Measurements from ENCODE around the gene F10.

F10 gene

DNA sequence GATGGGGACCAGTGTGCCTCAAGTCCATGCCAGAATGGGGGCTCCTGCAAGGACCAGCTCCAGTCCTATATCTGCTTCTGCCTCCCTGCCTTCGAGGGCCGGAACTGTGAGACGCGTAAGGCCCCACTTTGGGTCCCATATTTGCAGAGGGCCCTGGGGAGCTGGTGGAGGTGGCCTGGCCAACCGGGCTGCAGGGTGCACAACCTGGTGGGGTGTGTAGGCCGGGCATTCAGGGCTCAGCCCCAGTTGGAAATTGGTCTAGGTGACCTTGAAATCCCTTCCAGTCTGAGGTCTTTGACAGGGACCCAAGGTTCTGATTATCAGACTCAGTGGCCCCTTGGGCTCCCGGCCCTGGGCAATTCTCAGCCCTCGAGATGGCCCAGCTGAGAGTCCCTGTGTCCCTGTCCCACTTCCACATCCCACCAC is 8.7 kb upstream of the F10 start:
- H3K27ac ChIP-seq, result no peak overlapping the region
- TF ChIP-seq, protein P1, sequence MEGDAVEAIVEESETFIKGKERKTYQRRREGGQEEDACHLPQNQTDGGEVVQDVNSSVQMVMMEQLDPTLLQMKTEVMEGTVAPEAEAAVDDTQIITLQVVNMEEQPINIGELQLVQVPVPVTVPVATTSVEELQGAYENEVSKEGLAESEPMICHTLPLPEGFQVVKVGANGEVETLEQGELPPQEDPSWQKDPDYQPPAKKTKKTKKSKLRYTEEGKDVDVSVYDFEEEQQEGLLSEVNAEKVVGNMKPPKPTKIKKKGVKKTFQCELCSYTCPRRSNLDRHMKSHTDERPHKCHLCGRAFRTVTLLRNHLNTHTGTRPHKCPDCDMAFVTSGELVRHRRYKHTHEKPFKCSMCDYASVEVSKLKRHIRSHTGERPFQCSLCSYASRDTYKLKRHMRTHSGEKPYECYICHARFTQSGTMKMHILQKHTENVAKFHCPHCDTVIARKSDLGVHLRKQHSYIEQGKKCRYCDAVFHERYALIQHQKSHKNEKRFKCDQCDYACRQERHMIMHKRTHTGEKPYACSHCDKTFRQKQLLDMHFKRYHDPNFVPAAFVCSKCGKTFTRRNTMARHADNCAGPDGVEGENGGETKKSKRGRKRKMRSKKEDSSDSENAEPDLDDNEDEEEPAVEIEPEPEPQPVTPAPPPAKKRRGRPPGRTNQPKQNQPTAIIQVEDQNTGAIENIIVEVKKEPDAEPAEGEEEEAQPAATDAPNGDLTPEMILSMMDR (conservative IDR thresholded peaks at IDR 0.05), result no peak

DNA sequence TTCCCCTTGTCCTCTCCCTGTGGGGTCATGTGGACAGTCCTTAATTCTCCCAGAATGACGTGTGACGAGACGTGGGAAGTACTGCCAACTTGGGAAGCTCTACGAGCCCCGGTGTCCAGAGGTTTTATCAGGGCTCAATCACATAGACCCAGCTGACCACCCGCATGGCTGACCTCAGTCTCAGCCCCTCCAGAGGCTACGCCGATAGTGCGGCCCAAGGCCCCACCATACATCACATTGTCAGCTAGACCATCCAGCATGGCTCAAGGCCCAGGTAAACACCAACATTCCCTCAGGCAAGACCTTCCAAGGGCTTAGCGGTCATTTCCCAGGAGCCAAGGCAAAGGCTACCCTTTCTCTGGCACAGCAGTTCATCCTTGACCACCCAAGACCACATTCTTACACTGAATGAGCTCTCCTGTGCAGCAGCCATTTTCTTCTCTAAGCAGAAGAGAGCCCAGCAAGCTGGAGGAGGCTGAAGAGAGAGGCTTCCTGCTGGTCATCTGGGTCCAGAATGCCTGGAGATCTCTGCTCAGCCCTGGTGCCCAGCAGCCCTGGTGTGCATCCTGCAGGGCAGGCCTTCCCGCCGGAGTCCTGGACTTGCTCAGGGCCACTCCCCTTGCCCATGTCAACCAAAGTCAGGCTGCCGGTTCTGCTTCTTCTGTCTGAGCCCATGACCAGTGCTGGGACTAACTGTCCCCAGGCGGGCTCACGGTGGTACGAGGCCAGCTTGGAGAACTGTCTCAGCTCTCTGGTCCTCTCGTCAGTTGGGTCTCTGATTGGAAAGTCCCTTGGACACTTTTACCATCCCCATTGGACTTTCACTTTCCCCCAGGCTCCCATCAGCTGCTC is 7.9 kb upstream of the F10 start:
- TF ChIP-seq, protein P1 (conservative IDR thresholded peaks at IDR 0.05), result no peak
- H3K27ac ChIP-seq, result no peak overlapping the region

DNA sequence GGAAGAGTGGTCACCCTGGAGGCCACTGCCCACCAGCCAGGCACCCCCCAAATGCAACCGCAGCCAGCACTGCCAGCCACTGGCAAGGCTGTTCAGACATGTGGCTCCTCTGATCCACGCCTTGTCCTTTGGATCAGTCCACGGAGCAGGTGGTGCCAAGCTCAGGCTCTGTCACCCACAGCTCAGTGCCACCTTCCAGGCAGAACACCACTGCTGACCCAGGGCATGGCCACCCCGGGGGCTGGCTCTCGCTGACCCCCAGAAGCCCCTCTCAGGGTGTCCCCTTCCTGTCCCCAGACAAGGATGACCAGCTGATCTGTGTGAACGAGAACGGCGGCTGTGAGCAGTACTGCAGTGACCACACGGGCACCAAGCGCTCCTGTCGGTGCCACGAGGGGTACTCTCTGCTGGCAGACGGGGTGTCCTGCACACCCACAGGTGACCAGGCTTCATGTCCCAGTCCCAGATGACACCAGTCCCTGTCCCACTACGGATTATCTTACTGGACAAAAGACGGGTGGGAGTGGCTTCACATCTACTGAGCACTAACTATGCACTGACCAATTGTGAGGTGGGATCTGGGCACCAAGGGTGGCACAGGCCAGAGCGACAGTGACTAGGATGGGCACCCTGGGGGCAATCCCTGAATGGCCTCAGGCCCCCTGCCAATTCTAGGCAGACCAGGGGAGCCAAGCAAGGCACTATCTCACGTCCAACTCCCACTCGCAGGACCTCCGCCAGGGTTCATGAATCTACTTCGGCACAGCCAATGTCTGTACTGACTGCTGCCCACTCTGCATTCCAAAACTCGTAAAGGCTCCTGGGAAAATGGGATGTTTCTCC is 7.0 kb upstream of the F10 start:
- TF ChIP-seq, protein P1 (conservative IDR thresholded peaks at IDR 0.05), result no peak

DNA sequence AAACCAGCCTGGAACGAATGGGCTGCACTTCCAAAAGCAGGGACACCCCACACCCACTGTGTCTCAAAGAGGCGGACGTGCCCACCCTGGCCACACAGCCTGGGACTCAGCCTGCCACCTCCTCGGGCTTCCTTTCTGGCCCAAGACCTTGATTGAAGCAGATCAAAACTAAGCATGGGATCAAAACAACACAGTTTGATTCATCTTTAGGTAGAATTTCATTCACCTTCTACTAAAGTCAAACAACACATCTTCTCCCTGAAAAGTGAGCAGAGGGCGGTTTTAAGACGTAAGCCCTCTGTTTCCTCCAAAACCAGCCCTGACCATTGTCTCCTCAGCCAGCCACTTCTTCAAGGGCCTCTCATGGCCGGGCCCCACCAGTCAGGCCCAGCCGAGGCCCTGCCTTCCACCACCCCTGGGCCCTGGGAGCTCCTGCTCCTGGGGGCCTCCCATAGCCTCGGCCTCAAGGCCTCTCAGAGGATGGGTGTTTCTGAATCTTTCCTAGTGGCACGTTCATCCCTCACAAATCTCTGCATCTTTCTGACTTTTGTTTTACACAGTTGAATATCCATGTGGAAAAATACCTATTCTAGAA is 6.3 kb upstream of the F10 start:
- TF ChIP-seq, protein P1 (conservative IDR thresholded peaks at IDR 0.05), result no peak
- H3K27ac ChIP-seq, result no peak overlapping the region

More for the DNA sequence above, 7.0 kb upstream of the F10 start:
- H3K27ac ChIP-seq, result no peak overlapping the region

DNA sequence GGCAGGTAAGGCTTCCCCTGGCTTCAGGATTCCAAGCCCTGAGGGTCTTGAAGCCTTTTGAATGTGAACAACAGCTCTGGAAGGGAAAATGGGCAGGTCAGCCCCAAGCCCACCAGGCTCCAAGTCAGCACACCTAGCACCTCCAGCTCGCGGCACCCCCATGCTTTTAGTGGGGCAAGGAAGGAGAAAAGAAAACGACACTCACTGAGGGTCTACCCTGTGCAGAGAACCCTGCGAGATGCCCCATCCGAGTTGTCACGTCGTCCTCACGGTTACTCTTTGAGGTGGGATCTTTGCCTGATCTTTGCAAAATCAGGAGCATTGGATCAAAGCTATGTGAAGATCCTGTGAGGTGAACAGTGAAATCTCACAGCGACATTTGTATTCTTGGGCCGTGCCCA is 5.7 kb upstream of the F10 start:
- TF ChIP-seq, protein P1 (conservative IDR thresholded peaks at IDR 0.05), result no peak
- H3K27ac ChIP-seq, result no peak overlapping the region

DNA sequence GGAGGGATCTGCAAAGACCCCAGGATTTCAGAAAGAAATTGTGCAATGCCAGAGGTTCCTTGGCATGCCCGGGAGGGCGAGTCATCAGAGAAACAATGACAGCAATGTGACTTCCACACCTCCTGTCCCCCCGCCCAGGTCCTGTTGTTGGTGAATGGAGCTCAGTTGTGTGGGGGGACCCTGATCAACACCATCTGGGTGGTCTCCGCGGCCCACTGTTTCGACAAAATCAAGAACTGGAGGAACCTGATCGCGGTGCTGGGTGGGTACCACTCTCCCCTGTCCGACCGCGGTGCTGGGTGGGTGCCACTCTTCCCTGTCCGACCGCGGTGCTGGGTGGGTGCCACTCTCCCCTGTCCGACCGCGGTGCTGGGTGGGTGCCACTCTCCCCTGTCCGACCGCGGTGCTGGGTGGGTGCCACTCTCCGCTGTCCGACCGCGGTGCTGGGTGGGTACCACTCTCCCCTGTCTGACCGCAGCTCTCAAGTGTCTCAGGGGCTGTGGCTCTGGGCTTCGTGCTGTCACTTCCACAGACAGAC is 5.2 kb upstream of the F10 start:
- TF ChIP-seq, protein P1 (conservative IDR thresholded peaks at IDR 0.05), result no peak
- H3K27ac ChIP-seq, result no peak overlapping the region

DNA sequence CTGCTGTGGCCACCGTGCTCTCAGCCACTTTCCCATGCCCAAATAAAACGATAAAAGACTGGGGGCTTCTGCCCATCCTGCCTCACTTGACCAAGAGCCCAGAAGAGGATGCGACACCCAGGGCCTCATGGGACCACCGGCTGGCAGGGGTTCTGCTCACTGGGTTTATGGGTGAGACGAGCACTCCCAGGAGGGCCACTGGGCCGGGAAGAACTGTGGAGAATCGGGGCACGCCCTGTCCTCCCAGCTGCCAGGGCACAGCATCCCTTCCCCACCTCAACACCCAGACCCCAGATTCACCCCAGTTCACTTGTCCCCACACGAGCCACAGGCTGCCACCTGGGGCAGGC is 4.7 kb upstream of the F10 start:
- TF ChIP-seq, protein P1 (conservative IDR thresholded peaks at IDR 0.05), result no peak
- no peak overlapping the region for H3K27ac ChIP-seq

Measured in VCaP (cell line).